Hepatocyte (in vitro differentiated cells): ENCODE results near the gene CCDC9.

ENCODE experiments used
- EZH2 ChIP-seq: fragments of 200-600 bp; sonication (generic); IDR thresholded peaks from 2 replicates; pipeline ENCODE4 v1.6.1; 2016; ENCODE audit warnings: antibody characterized with exemption, mild to moderate bottlenecking, borderline replicate concordance
- TF ChIP-seq, protein P1 (sequence below): fragments of 200-600 bp; sonication (generic); IDR thresholded peaks from 2 replicates; pipeline ENCODE4 v1.5.1; 2016; ENCODE audit warnings: antibody characterized with exemption, mild to moderate bottlenecking; ENCODE audit not compliant: poor library complexity

DNA sequence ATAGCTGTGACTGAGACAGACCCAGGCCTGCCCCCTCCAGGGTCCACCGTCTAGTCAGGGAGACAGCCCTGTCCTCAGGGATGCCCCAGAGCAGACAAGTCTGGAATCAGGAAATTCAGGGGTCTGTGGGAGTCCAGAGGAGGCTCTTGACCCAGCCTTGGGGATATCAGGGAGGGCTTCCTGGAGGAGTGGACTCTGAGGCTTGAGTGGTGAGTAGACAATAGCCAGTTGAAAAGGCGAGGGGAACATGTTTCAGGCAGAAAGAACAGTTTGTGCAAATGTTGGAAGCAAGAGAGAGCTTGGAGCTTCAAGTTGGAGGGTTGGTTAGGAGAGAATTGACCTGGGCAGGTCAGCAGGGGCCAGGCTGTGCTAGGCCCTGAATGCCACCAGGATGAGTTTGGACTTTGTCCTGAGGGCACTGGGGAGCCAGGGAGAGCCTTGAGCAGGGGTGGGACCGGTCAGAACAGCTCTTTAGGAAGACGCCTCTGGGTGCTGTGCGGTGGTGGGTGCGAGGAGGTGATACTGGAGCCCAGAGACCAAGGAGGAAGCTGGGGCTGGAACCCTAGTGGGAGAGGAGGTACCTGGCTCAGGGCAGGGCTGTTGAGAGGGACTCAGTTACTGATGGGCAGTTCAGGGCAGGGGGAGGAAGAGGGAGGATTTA is 2.7 kb downstream of the CCDC9 start:
- TF ChIP-seq, protein P1, sequence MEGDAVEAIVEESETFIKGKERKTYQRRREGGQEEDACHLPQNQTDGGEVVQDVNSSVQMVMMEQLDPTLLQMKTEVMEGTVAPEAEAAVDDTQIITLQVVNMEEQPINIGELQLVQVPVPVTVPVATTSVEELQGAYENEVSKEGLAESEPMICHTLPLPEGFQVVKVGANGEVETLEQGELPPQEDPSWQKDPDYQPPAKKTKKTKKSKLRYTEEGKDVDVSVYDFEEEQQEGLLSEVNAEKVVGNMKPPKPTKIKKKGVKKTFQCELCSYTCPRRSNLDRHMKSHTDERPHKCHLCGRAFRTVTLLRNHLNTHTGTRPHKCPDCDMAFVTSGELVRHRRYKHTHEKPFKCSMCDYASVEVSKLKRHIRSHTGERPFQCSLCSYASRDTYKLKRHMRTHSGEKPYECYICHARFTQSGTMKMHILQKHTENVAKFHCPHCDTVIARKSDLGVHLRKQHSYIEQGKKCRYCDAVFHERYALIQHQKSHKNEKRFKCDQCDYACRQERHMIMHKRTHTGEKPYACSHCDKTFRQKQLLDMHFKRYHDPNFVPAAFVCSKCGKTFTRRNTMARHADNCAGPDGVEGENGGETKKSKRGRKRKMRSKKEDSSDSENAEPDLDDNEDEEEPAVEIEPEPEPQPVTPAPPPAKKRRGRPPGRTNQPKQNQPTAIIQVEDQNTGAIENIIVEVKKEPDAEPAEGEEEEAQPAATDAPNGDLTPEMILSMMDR = no peak
- no peak for TF ChIP-seq EZH2
